ENCODE measurements around the gene STRN. TPM values are rescaled to one million over a fixed set of nuclear protein-coding genes. Genes with fewer than 3 reads are reported as not detected.

The STRN gene
- total RNA-seq, 6 donors from 2014 or later = 14.0 to 36.4 (median 21.7) TPM

DNA sequence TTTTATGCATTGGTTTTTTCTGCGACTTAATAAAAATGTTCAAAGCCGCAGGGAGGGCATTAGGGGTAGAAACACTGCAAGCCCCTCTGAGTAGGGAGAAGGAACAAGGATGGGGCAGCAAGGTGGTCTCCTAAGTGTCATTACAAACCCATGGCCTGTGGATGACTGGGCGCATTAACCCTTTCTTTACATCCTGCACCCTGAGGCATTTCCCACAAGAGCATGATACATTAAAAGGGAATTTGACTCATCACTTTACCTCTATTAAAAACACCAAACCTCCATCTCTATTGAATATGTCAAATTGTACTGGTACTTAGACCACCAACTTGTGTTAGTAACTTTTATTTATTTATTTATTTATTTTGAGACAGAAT is 157.3 kb downstream of the STRN start:
- WGBS, 2 donors = 85 to 97% methylated on average over 3 of the region's 3 CpGs
- Histone ChIP-seq H3K4me3 (no peak overlapping the region), H3K9me3 (no peaks in the 10 kb centered on the region), H3K27ac (no peak overlapping the region), H3K4me1 (no peaks in the 10 kb centered on the region), H3K27me3 (no peaks in the 10 kb centered on the region), H3K36me3 (no peaks in the 10 kb centered on the region)
- DNase-seq = no peak
- ATAC-seq (ENCODE audit: low FRiP score in 2 of 2) = no peak
- TF ChIP-seq POLR2A (IDR thresholded peaks at IDR 0.05) = no peak
- TF ChIP-seq, protein P1, sequence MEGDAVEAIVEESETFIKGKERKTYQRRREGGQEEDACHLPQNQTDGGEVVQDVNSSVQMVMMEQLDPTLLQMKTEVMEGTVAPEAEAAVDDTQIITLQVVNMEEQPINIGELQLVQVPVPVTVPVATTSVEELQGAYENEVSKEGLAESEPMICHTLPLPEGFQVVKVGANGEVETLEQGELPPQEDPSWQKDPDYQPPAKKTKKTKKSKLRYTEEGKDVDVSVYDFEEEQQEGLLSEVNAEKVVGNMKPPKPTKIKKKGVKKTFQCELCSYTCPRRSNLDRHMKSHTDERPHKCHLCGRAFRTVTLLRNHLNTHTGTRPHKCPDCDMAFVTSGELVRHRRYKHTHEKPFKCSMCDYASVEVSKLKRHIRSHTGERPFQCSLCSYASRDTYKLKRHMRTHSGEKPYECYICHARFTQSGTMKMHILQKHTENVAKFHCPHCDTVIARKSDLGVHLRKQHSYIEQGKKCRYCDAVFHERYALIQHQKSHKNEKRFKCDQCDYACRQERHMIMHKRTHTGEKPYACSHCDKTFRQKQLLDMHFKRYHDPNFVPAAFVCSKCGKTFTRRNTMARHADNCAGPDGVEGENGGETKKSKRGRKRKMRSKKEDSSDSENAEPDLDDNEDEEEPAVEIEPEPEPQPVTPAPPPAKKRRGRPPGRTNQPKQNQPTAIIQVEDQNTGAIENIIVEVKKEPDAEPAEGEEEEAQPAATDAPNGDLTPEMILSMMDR (IDR thresholded peaks at IDR 0.05) = no peak
- no peak for TF ChIP-seq POLR2AphosphoS5 (IDR thresholded peaks at IDR 0.05)
- no peak for TF ChIP-seq EP300 (IDR thresholded peaks at IDR 0.05)

DNA sequence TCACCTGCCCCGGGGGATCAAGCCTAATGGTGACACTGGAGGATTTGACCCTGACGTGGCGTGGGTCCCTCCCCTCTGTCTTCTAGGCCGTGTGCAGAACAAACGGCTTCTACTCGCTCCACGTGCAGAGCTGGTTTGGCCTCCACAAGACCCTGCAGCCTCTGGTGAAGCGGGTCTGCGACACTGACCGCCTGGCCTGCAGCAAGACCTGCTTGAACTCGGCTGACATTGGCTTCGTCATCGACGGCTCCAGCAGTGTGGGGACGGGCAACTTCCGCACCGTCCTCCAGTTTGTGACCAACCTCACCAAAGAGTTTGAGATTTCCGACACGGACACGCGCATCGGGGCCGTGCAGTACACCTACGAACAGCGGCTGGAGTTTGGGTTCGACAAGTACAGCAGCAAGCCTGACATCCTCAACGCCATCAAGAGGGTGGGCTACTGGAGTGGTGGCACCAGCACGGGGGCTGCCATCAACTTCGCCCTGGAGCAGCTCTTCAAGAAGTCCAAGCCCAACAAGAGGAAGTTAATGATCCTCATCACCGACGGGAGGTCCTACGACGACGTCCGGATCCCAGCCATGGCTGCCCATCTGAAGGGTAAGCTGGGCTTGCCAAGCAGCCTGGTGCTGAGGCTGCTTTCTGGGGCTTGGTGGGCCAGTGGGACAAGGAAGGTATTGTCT is 157.8 kb downstream of the STRN start:
- peak in 1 of 2 donors; percentile 54 for DNase-seq
- no peaks in the 10 kb centered on the region for H3K36me3 ChIP-seq
- 92 to 96% methylated on average over 33 to 35 of the region's 35 CpGs for WGBS, 2 donors
- no peaks in the 10 kb centered on the region for H3K27me3 ChIP-seq
- TF ChIP-seq POLR2A (IDR thresholded peaks at IDR 0.05) (no peak), POLR2AphosphoS5 (IDR thresholded peaks at IDR 0.05) (no peak), EP300 (IDR thresholded peaks at IDR 0.05) (no peak)
- TF ChIP-seq, protein P1 (IDR thresholded peaks at IDR 0.05) = no peak
- ATAC-seq (ENCODE audit: low FRiP score in 2 of 2) = no peak
- no peak overlapping the region for H3K27ac ChIP-seq
- no peaks in the 10 kb centered on the region for H3K9me3 ChIP-seq
- H3K4me1 ChIP-seq = no peaks in the 10 kb centered on the region
- no peak overlapping the region for H3K4me3 ChIP-seq

DNA sequence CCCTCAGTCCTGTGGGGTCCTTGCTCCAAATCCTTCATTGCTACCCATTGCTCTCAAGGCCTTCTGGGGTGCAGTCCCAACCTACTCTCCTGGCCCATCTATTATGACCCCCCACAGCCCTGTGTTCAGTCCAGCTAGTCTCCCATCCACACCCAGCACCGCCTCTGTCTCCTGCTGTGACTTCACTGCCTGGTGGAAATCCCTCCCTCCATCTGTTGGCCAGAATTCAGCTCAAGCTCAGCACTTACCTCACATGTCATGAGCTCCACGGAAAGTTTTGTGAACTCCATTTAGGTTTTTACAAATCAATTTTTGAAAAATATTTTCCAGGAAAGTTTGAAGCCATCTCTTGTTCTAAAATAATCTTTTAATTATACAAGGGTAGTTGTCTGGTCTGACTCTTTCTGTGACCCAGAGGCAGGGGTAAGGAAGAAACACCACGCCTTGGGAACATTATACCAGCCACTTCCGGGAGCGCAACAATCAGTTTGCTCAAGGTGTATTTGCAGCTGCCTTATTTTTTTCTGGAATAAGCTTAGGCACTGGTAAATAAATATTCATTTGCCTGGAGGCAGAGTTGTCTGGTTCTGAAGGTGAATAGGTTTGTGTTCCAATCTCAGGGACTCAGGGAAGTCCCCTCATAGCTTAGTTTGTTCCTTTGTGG is 159.0 kb downstream of the STRN start:
- Histone ChIP-seq H3K27ac (no peak overlapping the region), H3K4me3 (no peak overlapping the region), H3K36me3 (no peaks in the 10 kb centered on the region), H3K9me3 (no peaks in the 10 kb centered on the region), H3K4me1 (no peaks in the 10 kb centered on the region), H3K27me3 (no peaks in the 10 kb centered on the region)
- no peak for ATAC-seq (ENCODE audit: low FRiP score in 2 of 2)
- DNase-seq = no peak
- 81 to 83% methylated on average over 5 of the region's 5 CpGs for WGBS, 2 donors
- TF ChIP-seq EP300 (IDR thresholded peaks at IDR 0.05) (no peak), POLR2A (IDR thresholded peaks at IDR 0.05) (no peak), POLR2AphosphoS5 (IDR thresholded peaks at IDR 0.05) (no peak)
- TF ChIP-seq, protein P1 (IDR thresholded peaks at IDR 0.05) = no peak

DNA sequence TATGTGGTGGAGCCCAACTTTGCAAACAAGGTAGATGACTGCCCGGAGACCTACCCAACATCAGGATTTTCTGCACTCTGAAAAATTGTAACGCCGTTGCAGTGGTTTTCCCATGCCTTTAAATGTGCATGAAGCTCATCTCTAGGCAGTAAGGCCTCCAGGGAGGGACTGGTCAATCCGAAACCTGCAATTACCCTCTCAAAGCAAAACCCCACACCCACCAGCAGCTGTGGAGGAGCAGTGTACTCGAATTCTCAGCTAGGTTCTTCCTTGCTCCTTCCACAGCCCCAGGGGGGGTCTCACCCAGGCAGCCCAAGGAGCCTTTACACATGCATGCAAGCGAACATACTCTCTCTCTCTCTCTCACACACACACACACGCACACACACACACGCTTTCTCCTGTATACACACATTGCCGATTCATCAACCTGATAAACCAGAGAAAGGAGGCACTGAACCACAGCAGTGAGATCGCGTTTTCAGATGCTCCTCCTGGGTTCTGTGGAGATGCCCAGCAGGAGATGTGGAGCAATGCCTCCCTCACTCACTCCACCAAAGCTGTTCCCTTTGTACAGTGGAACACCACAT is 160.6 kb downstream of the STRN start:
- ATAC-seq (ENCODE audit: low FRiP score in 2 of 2) (no peak), DNase-seq (no peak)
- Histone ChIP-seq H3K27me3 (no peaks in the 10 kb centered on the region), H3K4me3 (no peak overlapping the region), H3K36me3 (no peaks in the 10 kb centered on the region), H3K27ac (no peak overlapping the region), H3K9me3 (no peaks in the 10 kb centered on the region), H3K4me1 (no peaks in the 10 kb centered on the region)
- TF ChIP-seq POLR2AphosphoS5 (IDR thresholded peaks at IDR 0.05) = no peak
- TF ChIP-seq EP300 (IDR thresholded peaks at IDR 0.05) = no peak
- TF ChIP-seq, protein P1 (IDR thresholded peaks at IDR 0.05) = no peak
- TF ChIP-seq POLR2A (IDR thresholded peaks at IDR 0.05) = no peak
- 83 to 85% methylated on average over 11 of the region's 11 CpGs for WGBS, 2 donors

Data from upper lobe of left lung (tissue), 6 donors.